SK-N-SH (cell line): Measurements from ENCODE around the gene PFDN1. TPM values are rescaled to one million over a fixed set of nuclear protein-coding genes. Genes with fewer than 3 reads are reported as not detected.

ENCODE experiments used
- CTCF ChIA-PET: fragments of 300-600, 350-600 bp; formaldehyde crosslinking; extraction: SDS; loops from one replicate; lab custom pipeline; 2021; lab: Yijun Ruan, JAX
- POLR2A ChIA-PET: fragments of 350-600 bp; sonication (Branson Sonifier 250); formaldehyde crosslinking; extraction: SDS; loops from one replicate; lab custom pipeline; 2020; ENCODE audit warnings: antibody characterized with exemption, inconsistent platforms; lab: Yijun Ruan, JAX
- DNase-seq: peaks from one replicate; pipeline ENCODE4 v3.0.0; 2012
- H2AFZ ChIP-seq: fragments of 200-600 bp; sonication (generic); 2 replicates; pipeline ENCODE4 v1.8.1; 2016; ENCODE audit warnings: antibody characterized with exemption, mild to moderate bottlenecking, low read depth
- H3F3A ChIP-seq: fragments of 200-600 bp; sonication (generic); replicated peaks from 2 replicates; pipeline ENCODE3; 2016; ENCODE audit warnings: antibody characterized with exemption, mild to moderate bottlenecking; ENCODE audit not compliant: insufficient read depth
- H3K27ac ChIP-seq, 2 experiments: fragments of 200-500 bp in 1 of 2; fragments of 200-600 bp in 1 of 2; sonication (Bioruptor generic) in 1 of 2; sonication (generic), shearing (Covaris generic) in 1 of 2; 2 replicates each; pipeline versions ENCODE4 v1.5.1 to v1.6.1; 2014 to 2016; ENCODE audit warnings: low read depth in 2 of 2, inconsistent platforms in 1 of 2, low read length in 1 of 2, mild to moderate bottlenecking in 1 of 2, mixed read lengths in 1 of 2
- H3K27me3 ChIP-seq: fragments of 200-600 bp; sonication (generic), shearing (Covaris generic); 2 replicates; pipeline ENCODE4 v1.6.1; 2016; ENCODE audit warnings: mixed run types; ENCODE audit not compliant: insufficient read depth
- H3K36me3 ChIP-seq, 2 experiments: fragments of 200-500 bp in 1 of 2; fragments of 200-600 bp in 1 of 2; sonication (Bioruptor generic) in 1 of 2; sonication (generic) in 1 of 2; replicated peaks in 1 of 2; 2 replicates each; pipeline versions ENCODE3 to v1.5.1; 2014 to 2016; ENCODE audit warnings: low read length in 1 of 2, mild to moderate bottlenecking in 1 of 2; ENCODE audit not compliant: insufficient read depth in 2 of 2, control insufficient read depth in 1 of 2
- H3K4me1 ChIP-seq, 2 experiments: fragments of 200-500 bp in 1 of 2; fragments of 200-600 bp in 1 of 2; sonication (Bioruptor generic) in 1 of 2; sonication (generic), shearing (Covaris generic) in 1 of 2; 2 replicates each; pipeline versions ENCODE4 v1.5.1 to v1.6.1; 2014 to 2016; ENCODE audit warnings: low read depth in 1 of 2, low read length in 1 of 2, mixed run types in 1 of 2; ENCODE audit not compliant: insufficient read depth in 2 of 2, control insufficient read depth in 1 of 2
- H3K4me2 ChIP-seq: fragments of 200-600 bp; sonication (generic), shearing (Covaris generic); 2 replicates; pipeline ENCODE4 v1.6.1; 2017; ENCODE audit warnings: mixed run types
- H3K4me3 ChIP-seq, 2 experiments: fragments of 200-500 bp in 1 of 2; fragments of 200-600 bp in 1 of 2; sonication (Bioruptor generic) in 1 of 2; sonication (generic), shearing (Covaris generic) in 1 of 2; 2 replicates each; pipeline versions ENCODE4 v1.5.1 to v1.8.1; 2014 to 2016; ENCODE audit warnings: low read depth in 2 of 2, inconsistent platforms in 1 of 2, low read length in 1 of 2, mild to moderate bottlenecking in 1 of 2, mixed read lengths in 1 of 2, moderate library complexity in 1 of 2
- H3K79me2 ChIP-seq: fragments of 200-600 bp; sonication (generic); 2 replicates; pipeline ENCODE4 v1.8.1; 2017; ENCODE audit warnings: mild to moderate bottlenecking; ENCODE audit not compliant: insufficient read depth
- H3K9ac ChIP-seq: fragments of 200-600 bp; sonication (generic); 2 replicates; pipeline ENCODE4 v1.6.1; 2017; ENCODE audit warnings: mixed run types
- H3K9me2 ChIP-seq: fragments of 200-600 bp; sonication (generic); 2 replicates; pipeline ENCODE4 v1.6.1; 2017; ENCODE audit warnings: mixed run types
- H3K9me3 ChIP-seq: fragments of 200-600 bp; sonication (generic); 2 replicates; pipeline ENCODE4 v1.6.1; 2017; ENCODE audit warnings: mixed run types, mild to moderate bottlenecking, moderate library complexity
- H4K20me1 ChIP-seq: fragments of 200-600 bp; sonication (generic); 2 replicates; pipeline ENCODE4 v1.6.1; 2017; ENCODE audit warnings: mild to moderate bottlenecking, mixed run types; ENCODE audit not compliant: insufficient read depth
- CHD2 ChIP-seq: fragments of 150-350 bp; IDR thresholded peaks from 2 replicates; pipeline ENCODE4 v1.6.1; 2018; ENCODE audit warnings: low read length; ENCODE audit not compliant: partially characterized antibody
- ELF1 ChIP-seq: IDR thresholded peaks from 2 replicates; pipeline ENCODE4 v1.4.0; 2012
- FOXJ3 ChIP-seq: sonication (generic); formaldehyde crosslinking; IDR thresholded peaks from 2 replicates; pipeline ENCODE4 v1.5.1; 2020; ENCODE audit warnings: mild to moderate bottlenecking, missing genetic modification reagents
- IRF3 ChIP-seq: fragments of 150-350 bp; IDR thresholded peaks from 2 replicates; pipeline ENCODE4 v1.6.1; 2016; ENCODE audit warnings: mild to moderate bottlenecking, low read depth, low read length
- MEF2A ChIP-seq: IDR thresholded peaks from 2 replicates; pipeline ENCODE4 v1.4.0; 2012; ENCODE audit warnings: low read depth, borderline replicate concordance
- MXI1 ChIP-seq: IDR thresholded peaks from 2 replicates; pipeline ENCODE4 v1.6.1; 2012; ENCODE audit warnings: mild to moderate bottlenecking, low read depth, low read length, improper control_type of control experiment
- NRF1 ChIP-seq: IDR thresholded peaks from 2 replicates; pipeline ENCODE4 v1.6.1; 2012; ENCODE audit warnings: low read depth, mild to moderate bottlenecking, low read length
- PBX3 ChIP-seq: IDR thresholded peaks from 2 replicates; pipeline ENCODE4; 2012
- RFX5 ChIP-seq: IDR thresholded peaks from 2 replicates; pipeline ENCODE4 v1.6.1; 2012; ENCODE audit warnings: mild to moderate bottlenecking, improper control_type of control experiment, low read length
- SMC3 ChIP-seq: IDR thresholded peaks from 2 replicates; pipeline ENCODE4 v1.6.1; 2012; ENCODE audit warnings: low read depth, low read length, improper control_type of control experiment
- TAF1 ChIP-seq: IDR thresholded peaks from 2 replicates; pipeline ENCODE4 v1.6.1; 2012; ENCODE audit warnings: low read depth, mild to moderate bottlenecking, low read length, moderate library complexity, borderline replicate concordance
- WGBS: methylation state at CpG from one replicate; pipeline ENCODE4 v1.1.6; 2017; ENCODE audit warnings: low lambda C conversion rate; 5-methylcytosine and 5-hydroxymethylcytosine counted together
- polyA plus RNA-seq, 3 experiments: library from polyadenylated mRNA; depleted of rRNA; stranded (reverse); fragments of >200 nt; gene quantifications; 2 replicates each; pipeline ENCODE4 v1.2.3, GENCODE V29; 2012
- TF ChIP-seq, protein P1 (sequence below): IDR thresholded peaks from 2 replicates; pipeline ENCODE4 v1.6.1; 2012; ENCODE audit warnings: mild to moderate bottlenecking, low read depth, low read length, moderate library complexity
- TF ChIP-seq, protein P2 (sequence below): IDR thresholded peaks from 2 replicates; pipeline ENCODE4 v1.4.0; 2012; ENCODE audit warnings: low read depth, borderline replicate concordance

Gene PFDN1
- polyA plus RNA-seq, 1 of the 3 experiments (the other 2 are of a cell fraction), result 55.2 TPM

DNA sequence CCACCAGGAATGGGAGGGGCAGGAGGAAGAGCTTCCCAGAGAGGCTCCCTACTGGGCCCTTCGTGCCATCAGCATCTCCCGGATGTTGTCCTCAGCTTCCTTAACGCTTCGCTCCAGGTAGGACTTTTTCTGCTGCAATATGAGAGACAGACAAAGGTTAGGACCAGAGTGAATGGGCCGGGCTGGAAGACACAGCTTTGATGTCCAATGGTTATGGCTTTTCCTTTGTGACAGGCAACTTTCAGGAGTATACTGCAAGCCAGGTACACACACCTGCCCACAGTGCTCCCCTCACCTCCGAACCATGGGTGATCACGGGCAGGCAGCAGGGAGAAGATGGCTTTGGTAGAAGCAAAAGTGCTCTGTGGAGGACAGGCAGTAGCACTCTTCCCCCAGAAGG is 57.0 kb downstream of the PFDN1 start (continued):
- TF ChIP-seq, protein P1, sequence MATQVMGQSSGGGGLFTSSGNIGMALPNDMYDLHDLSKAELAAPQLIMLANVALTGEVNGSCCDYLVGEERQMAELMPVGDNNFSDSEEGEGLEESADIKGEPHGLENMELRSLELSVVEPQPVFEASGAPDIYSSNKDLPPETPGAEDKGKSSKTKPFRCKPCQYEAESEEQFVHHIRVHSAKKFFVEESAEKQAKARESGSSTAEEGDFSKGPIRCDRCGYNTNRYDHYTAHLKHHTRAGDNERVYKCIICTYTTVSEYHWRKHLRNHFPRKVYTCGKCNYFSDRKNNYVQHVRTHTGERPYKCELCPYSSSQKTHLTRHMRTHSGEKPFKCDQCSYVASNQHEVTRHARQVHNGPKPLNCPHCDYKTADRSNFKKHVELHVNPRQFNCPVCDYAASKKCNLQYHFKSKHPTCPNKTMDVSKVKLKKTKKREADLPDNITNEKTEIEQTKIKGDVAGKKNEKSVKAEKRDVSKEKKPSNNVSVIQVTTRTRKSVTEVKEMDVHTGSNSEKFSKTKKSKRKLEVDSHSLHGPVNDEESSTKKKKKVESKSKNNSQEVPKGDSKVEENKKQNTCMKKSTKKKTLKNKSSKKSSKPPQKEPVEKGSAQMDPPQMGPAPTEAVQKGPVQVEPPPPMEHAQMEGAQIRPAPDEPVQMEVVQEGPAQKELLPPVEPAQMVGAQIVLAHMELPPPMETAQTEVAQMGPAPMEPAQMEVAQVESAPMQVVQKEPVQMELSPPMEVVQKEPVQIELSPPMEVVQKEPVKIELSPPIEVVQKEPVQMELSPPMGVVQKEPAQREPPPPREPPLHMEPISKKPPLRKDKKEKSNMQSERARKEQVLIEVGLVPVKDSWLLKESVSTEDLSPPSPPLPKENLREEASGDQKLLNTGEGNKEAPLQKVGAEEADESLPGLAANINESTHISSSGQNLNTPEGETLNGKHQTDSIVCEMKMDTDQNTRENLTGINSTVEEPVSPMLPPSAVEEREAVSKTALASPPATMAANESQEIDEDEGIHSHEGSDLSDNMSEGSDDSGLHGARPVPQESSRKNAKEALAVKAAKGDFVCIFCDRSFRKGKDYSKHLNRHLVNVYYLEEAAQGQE, result no peak
- TF ChIP-seq, protein P2, sequence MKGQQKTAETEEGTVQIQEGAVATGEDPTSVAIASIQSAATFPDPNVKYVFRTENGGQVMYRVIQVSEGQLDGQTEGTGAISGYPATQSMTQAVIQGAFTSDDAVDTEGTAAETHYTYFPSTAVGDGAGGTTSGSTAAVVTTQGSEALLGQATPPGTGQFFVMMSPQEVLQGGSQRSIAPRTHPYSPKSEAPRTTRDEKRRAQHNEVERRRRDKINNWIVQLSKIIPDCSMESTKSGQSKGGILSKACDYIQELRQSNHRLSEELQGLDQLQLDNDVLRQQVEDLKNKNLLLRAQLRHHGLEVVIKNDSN, result no peak
- TF ChIP-seq TAF1 (no peak), SMC3 (no peak), FOXJ3 (CRISPR knock-in tag) (no peak), NRF1 (no peak), PBX3 (no peak)

- no peak overlapping the region for H3K4me3 ChIP-seq
- H3K79me2 ChIP-seq, result peaks cover 36% of the 10 kb centered on the region; the same call in 1 of the 2 replicates
- peak overlapping the region in 1 of 2 experiments; percentile 94; a peak in 2 of 4 replicates for H3K27ac ChIP-seq
- H4K20me1 ChIP-seq, result no peaks in the 10 kb centered on the region
- H2AFZ ChIP-seq, result no peak overlapping the region
- TF ChIP-seq IRF3 (no peak), ELF1 (no peak), MEF2A (no peak), FOXJ3 (CRISPR knock-in tag) (no peak), MXI1 (no peak), CHD2 (no peak), RFX5 (no peak)
- TF ChIP-seq, protein P2, result no peak
- peak overlapping the region; percentile 49; the same call in 1 of the 2 replicates for H3K9ac ChIP-seq
- 91% methylated on average over 2 of the region's 5 CpGs for WGBS
- H3K4me2 ChIP-seq, result peak overlapping the region; percentile 68; the same call in 1 of the 2 replicates
- ChIA-PET POLR2A (interaction anchor here (0.7 to 2.4 kb wide), 2 partner anchors 97 to 101 kb away, joined by 3 to 8 read pairs; partner anchors contain the start of gene HBEGF), CTCF (interaction anchor here (0.8 to 10.2 kb wide), 18 partner anchors 10 to 133 kb away, joined by 3 to 418 read pairs (median 6); partner anchors contain the start of genes HBEGF, PFDN1 and SLC4A9)
- no peaks in the 10 kb centered on the region for H3K27me3 ChIP-seq
- no peak for DNase-seq
- H3K9me3 ChIP-seq, result no peaks in the 10 kb centered on the region
- peaks cover 44 to 50% of the 10 kb centered on the region in 2 experiments for H3K4me1 ChIP-seq
- no peaks in the 10 kb centered on the region for H3K9me2 ChIP-seq
- peaks cover 46% of the 10 kb centered on the region for H3F3A ChIP-seq
- H3K36me3 ChIP-seq, result peaks cover 11 to 18% of the 10 kb centered on the region in 2 experiments
Measured at GRCh38 chr5:140245341-140245740, 57.6 kb downstream of the PFDN1 start.
